GM23248 (cell line): ENCODE data around the gene REC114.

Experiments used
- EZH2 ChIP-seq: fragments of 200-600 bp; sonication (generic); IDR thresholded peaks from 2 replicates; pipeline ENCODE4 v1.6.1; 2018; ENCODE audit warnings: antibody characterized with exemption, mild to moderate bottlenecking; ENCODE audit not compliant: insufficient read depth, poor library complexity, severe bottlenecking
- EZH2phosphoT487 ChIP-seq: fragments of 200-600 bp; sonication (generic); IDR thresholded peaks from 2 replicates; pipeline ENCODE4 v1.6.1; 2018; ENCODE audit warnings: antibody characterized with exemption, moderate library complexity, mild to moderate bottlenecking, low read depth; ENCODE audit not compliant: insufficient read depth

DNA sequence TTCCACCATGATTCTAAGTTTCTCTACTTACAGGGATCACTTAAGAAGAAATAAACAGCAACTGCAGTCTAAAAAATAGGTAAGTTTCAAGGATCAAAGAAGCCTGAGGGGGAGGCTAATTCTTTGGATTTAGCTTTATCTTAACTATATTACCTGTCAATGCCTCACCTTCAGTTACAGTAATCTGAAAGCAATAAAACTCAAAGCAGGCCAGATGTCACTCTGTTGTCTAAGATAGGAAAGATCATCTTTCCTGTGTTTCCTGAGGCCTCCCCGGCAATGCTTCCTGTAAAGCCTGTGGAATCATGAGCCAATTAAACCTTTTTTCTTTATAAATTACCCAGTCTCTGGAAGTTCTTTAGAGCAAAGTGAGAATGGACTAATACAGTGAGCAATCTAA, 130.1 kb downstream of the REC114 start:
- no peak for TF ChIP-seq EZH2
- no peak for TF ChIP-seq EZH2phosphoT487
